ENCODE measurements around the gene TMEM132D. TPM values are rescaled to one million over a fixed set of nuclear protein-coding genes. Genes with fewer than 3 reads are reported as not detected.

Gene TMEM132D
- total and polyA plus RNA-seq, 4 donors = 0.01 to 0.14 (median 0.08) TPM

DNA sequence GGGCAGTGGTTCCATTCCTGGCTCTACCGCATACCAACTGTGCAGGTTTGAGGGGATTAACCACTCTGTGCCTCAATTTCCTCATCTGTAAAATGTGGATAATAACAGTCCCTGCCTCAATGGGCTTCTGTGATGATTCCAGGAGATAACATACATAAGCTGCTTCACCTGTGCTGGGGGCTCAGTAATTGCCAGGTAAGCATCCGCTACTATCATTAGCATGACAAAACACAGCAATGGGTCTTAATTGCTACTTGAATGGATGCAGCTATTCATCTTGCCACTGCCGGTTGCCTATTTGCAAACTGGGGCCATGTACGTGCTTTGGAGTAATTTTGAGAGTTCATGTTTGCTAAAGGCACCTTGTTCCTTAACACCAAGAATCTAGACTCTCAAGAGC is 132.6 kb downstream of the TMEM132D start:
- DNase-seq (ENCODE audit: low spot score) = no peak
- WGBS = 49% methylated on average over 4 of the region's 4 CpGs
- TF ChIP-seq RAD21 (IDR thresholded peaks at IDR 0.05) (no peak), GABPA (IDR thresholded peaks at IDR 0.05 in 1 of 2, conservative IDR thresholded peaks at IDR 0.05 in 1 of 2) (no peak), RXRA (IDR thresholded peaks at IDR 0.05) (no peak), SP1 (IDR thresholded peaks at IDR 0.05) (no peak), EGR1 (IDR thresholded peaks at IDR 0.05; ENCODE audit: low read depth in 2 of 2) (no peak), FOXA2 (IDR thresholded peaks at IDR 0.05) (no peak), TAF1 (conservative IDR thresholded peaks at IDR 0.05) (no peak), FOXA1 (IDR thresholded peaks at IDR 0.05) (no peak), HNF4A (conservative IDR thresholded peaks at IDR 0.05) (no peak), HNF4G (IDR thresholded peaks at IDR 0.05) (no peak), YY1 (IDR thresholded peaks at IDR 0.05) (no peak), JUND (IDR thresholded peaks at IDR 0.05) (no peak), NR2F2 (IDR thresholded peaks at IDR 0.05) (no peak)
- TF ChIP-seq, protein P1, sequence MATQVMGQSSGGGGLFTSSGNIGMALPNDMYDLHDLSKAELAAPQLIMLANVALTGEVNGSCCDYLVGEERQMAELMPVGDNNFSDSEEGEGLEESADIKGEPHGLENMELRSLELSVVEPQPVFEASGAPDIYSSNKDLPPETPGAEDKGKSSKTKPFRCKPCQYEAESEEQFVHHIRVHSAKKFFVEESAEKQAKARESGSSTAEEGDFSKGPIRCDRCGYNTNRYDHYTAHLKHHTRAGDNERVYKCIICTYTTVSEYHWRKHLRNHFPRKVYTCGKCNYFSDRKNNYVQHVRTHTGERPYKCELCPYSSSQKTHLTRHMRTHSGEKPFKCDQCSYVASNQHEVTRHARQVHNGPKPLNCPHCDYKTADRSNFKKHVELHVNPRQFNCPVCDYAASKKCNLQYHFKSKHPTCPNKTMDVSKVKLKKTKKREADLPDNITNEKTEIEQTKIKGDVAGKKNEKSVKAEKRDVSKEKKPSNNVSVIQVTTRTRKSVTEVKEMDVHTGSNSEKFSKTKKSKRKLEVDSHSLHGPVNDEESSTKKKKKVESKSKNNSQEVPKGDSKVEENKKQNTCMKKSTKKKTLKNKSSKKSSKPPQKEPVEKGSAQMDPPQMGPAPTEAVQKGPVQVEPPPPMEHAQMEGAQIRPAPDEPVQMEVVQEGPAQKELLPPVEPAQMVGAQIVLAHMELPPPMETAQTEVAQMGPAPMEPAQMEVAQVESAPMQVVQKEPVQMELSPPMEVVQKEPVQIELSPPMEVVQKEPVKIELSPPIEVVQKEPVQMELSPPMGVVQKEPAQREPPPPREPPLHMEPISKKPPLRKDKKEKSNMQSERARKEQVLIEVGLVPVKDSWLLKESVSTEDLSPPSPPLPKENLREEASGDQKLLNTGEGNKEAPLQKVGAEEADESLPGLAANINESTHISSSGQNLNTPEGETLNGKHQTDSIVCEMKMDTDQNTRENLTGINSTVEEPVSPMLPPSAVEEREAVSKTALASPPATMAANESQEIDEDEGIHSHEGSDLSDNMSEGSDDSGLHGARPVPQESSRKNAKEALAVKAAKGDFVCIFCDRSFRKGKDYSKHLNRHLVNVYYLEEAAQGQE (IDR thresholded peaks at IDR 0.05) = no peak
- TF ChIP-seq, protein P2, sequence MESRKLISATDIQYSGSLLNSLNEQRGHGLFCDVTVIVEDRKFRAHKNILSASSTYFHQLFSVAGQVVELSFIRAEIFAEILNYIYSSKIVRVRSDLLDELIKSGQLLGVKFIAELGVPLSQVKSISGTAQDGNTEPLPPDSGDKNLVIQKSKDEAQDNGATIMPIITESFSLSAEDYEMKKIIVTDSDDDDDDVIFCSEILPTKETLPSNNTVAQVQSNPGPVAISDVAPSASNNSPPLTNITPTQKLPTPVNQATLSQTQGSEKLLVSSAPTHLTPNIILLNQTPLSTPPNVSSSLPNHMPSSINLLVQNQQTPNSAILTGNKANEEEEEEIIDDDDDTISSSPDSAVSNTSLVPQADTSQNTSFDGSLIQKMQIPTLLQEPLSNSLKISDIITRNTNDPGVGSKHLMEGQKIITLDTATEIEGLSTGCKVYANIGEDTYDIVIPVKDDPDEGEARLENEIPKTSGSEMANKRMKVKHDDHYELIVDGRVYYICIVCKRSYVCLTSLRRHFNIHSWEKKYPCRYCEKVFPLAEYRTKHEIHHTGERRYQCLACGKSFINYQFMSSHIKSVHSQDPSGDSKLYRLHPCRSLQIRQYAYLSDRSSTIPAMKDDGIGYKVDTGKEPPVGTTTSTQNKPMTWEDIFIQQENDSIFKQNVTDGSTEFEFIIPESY (IDR thresholded peaks at IDR 0.05) = no peak
- TF ChIP-seq, protein P3, sequence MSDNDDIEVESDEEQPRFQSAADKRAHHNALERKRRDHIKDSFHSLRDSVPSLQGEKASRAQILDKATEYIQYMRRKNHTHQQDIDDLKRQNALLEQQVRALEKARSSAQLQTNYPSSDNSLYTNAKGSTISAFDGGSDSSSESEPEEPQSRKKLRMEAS (IDR thresholded peaks at IDR 0.05) = no peak
- TF ChIP-seq, protein P4, sequence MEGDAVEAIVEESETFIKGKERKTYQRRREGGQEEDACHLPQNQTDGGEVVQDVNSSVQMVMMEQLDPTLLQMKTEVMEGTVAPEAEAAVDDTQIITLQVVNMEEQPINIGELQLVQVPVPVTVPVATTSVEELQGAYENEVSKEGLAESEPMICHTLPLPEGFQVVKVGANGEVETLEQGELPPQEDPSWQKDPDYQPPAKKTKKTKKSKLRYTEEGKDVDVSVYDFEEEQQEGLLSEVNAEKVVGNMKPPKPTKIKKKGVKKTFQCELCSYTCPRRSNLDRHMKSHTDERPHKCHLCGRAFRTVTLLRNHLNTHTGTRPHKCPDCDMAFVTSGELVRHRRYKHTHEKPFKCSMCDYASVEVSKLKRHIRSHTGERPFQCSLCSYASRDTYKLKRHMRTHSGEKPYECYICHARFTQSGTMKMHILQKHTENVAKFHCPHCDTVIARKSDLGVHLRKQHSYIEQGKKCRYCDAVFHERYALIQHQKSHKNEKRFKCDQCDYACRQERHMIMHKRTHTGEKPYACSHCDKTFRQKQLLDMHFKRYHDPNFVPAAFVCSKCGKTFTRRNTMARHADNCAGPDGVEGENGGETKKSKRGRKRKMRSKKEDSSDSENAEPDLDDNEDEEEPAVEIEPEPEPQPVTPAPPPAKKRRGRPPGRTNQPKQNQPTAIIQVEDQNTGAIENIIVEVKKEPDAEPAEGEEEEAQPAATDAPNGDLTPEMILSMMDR (IDR thresholded peaks at IDR 0.05; ENCODE audit: low read depth, low read length, missing input control) = no peak
- TF ChIP-seq, protein P5, sequence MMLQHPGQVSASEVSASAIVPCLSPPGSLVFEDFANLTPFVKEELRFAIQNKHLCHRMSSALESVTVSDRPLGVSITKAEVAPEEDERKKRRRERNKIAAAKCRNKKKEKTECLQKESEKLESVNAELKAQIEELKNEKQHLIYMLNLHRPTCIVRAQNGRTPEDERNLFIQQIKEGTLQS (IDR thresholded peaks at IDR 0.05) = no peak
- H3K4me3 ChIP-seq (ENCODE audit: low read depth in 1 of 3, low read length in 3 of 3) = no peak overlapping the region
- H3K27ac ChIP-seq (ENCODE audit: low read depth in 1 of 2, low read length in 2 of 2) = no peak overlapping the region
- no peaks in the 10 kb centered on the region for H3K36me3 ChIP-seq (ENCODE audit: control insufficient read depth in 4 of 4, insufficient read depth in 3 of 4, low read depth in 1 of 4, low read length in 3 of 4)
- no peaks in the 10 kb centered on the region for H3K4me1 ChIP-seq (ENCODE audit: control insufficient read depth in 4 of 4, insufficient read depth in 4 of 4, low read length in 3 of 4)
- peaks cover 0 to 7% (median 0%) of the 10 kb centered on the region in 4 donors for H3K27me3 ChIP-seq (ENCODE audit: control insufficient read depth in 4 of 4, insufficient read depth in 4 of 4, low read length in 3 of 4)
- no peak overlapping the region for H3K9ac ChIP-seq (ENCODE audit: low read depth in 1 of 2, low read length in 2 of 2)
- H3K9me3 ChIP-seq (ENCODE audit: control insufficient read depth in 4 of 4, low read length in 3 of 4) = no peaks in the 10 kb centered on the region

All from liver (tissue), 9 donors.